ENCODE data around the gene TRABD2B.

The TRABD2B gene

DNA sequence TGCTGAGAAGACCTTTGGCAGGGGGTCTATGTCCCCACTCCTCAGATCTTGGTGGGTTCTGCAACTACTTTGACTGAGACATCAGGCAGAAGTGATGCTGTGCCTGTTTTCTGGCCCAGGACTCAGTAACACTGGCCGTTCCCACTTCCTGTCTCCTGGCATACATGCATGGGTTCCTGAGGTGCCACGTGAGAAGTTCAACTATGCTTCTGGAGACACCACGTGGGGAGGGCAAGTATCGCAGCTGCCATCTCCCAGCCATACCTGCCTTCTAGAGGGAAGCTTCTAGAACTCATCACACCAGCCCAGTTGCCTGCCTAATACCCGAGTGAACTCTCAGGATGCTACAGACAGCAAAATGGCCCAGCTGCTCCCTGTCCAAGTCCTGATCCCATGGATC lies 65.8 kb downstream of the TRABD2B start:
- H3K4me3 ChIP-seq (replicated peaks; ENCODE audit: low read depth, low read length): no peak overlapping the region
- no peaks in the 10 kb centered on the region; the same call in 1 of the 2 replicates for H3K27me3 ChIP-seq (replicated peaks; ENCODE audit: control insufficient read depth, insufficient read depth, low read length)
- no peak for DNase-seq (ENCODE audit: extremely low read depth, insufficient read length)
- H3K36me3 ChIP-seq (ENCODE audit: control insufficient read depth, insufficient read depth, low read length): no peaks in the 10 kb centered on the region
- TF ChIP-seq, protein P1, sequence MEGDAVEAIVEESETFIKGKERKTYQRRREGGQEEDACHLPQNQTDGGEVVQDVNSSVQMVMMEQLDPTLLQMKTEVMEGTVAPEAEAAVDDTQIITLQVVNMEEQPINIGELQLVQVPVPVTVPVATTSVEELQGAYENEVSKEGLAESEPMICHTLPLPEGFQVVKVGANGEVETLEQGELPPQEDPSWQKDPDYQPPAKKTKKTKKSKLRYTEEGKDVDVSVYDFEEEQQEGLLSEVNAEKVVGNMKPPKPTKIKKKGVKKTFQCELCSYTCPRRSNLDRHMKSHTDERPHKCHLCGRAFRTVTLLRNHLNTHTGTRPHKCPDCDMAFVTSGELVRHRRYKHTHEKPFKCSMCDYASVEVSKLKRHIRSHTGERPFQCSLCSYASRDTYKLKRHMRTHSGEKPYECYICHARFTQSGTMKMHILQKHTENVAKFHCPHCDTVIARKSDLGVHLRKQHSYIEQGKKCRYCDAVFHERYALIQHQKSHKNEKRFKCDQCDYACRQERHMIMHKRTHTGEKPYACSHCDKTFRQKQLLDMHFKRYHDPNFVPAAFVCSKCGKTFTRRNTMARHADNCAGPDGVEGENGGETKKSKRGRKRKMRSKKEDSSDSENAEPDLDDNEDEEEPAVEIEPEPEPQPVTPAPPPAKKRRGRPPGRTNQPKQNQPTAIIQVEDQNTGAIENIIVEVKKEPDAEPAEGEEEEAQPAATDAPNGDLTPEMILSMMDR (IDR thresholded peaks at IDR 0.05; ENCODE audit: insufficient read depth, low read length, poor library complexity, severe bottlenecking): peak; percentile 17

DNA sequence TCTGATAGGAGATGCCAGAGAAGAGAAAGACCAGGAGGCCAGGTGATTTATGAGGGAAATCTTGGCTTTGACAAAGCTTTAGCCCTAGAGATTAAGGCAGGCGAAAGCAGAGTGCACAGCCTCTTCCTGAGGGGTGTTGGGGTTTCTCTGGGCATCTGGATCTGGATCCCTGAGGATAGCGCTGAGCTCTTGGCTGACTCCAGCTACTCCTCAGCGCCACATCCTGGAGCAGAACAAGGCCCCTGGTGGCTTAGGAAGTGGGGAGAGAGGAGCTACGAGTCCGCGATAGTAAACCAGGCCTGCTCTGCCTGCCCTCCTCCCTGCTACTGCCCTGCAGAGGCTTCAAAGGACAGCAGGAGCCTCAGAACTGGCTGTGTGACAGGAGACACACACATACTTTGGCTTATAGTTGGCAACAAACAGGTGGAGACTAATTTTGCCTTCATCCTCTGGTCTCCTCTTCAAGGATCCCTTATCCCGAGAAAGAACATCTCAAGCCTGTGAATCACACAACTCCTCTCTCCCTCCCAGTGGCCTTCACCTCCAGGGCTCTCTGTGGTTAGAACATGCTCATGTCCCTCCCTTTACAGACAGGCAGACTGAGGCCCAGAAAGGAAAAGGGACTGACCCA lies 66.9 kb downstream of the TRABD2B start:
- H3K4me3 ChIP-seq (replicated peaks; ENCODE audit: low read depth, low read length): no peak overlapping the region
- no peak for DNase-seq (ENCODE audit: extremely low read depth, insufficient read length)
- TF ChIP-seq, protein P1 (IDR thresholded peaks at IDR 0.05; ENCODE audit: insufficient read depth, low read length, poor library complexity, severe bottlenecking): no peak
- H3K36me3 ChIP-seq (ENCODE audit: control insufficient read depth, insufficient read depth, low read length): no peaks in the 10 kb centered on the region
- no peaks in the 10 kb centered on the region; the same call in 1 of the 2 replicates for H3K27me3 ChIP-seq (replicated peaks; ENCODE audit: control insufficient read depth, insufficient read depth, low read length)

DNA sequence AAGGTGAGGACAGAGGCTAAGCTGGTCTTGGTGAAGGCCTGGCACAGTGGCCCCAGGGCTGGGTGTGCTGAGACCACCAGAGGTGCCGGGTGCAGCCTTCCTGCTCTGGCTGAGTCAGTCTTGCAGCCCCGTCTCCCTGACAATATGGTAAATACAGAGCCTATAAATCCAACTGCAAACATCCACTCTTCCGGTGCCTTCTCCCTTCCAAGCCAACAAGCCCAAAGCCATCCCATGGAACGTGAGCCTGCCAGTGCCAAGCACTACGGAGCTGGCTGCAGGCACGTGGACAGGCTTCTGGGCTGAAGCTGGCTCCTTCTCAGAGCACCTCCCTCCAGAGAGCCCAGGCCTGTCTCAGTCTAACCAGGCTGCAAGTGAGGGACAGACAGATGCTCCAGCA lies 70.0 kb downstream of the TRABD2B start:
- H3K27me3 ChIP-seq (replicated peaks; ENCODE audit: control insufficient read depth, insufficient read depth, low read length): no peaks in the 10 kb centered on the region; the same call in none of the 2 replicates
- H3K4me3 ChIP-seq (replicated peaks; ENCODE audit: low read depth, low read length): no peak overlapping the region
- DNase-seq (ENCODE audit: extremely low read depth, insufficient read length): no peak
- TF ChIP-seq, protein P1 (IDR thresholded peaks at IDR 0.05; ENCODE audit: insufficient read depth, low read length, poor library complexity, severe bottlenecking): no peak
- H3K36me3 ChIP-seq (ENCODE audit: control insufficient read depth, insufficient read depth, low read length): no peaks in the 10 kb centered on the region

DNA sequence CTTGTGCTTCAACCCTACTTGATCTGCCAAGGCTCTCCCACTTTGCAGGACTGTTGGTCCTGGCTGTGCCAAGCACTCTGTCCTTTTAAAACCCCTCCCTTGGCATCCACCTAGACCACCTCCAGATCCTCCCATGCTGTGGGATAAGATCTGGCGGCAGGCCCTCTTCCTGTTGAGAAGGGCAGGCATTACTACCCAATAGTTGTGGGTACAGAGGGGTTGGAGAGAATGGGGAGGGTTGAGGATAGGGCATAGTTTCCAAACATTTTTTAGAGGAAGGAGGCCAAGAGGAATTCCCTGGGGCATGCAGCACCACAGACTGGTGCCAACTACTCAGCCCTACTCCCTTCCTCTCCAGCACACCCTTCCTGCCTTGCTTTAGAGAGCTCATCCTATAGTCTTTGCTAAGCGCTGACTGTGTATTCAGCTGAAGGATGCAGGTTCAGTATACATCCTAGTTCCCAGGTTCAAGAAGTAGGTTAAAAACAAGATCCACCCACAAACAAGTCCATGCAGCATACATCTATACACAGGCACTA lies 70.7 kb downstream of the TRABD2B start:
- Histone ChIP-seq H3K36me3 (ENCODE audit: control insufficient read depth, insufficient read depth, low read length) (no peaks in the 10 kb centered on the region), H3K27me3 (replicated peaks; ENCODE audit: control insufficient read depth, insufficient read depth, low read length) (no peaks in the 10 kb centered on the region; the same call in none of the 2 replicates), H3K4me3 (replicated peaks; ENCODE audit: low read depth, low read length) (no peak overlapping the region)
- TF ChIP-seq, protein P1 (IDR thresholded peaks at IDR 0.05; ENCODE audit: insufficient read depth, low read length, poor library complexity, severe bottlenecking): no peak
- DNase-seq (ENCODE audit: extremely low read depth, insufficient read length): no peak

DNA sequence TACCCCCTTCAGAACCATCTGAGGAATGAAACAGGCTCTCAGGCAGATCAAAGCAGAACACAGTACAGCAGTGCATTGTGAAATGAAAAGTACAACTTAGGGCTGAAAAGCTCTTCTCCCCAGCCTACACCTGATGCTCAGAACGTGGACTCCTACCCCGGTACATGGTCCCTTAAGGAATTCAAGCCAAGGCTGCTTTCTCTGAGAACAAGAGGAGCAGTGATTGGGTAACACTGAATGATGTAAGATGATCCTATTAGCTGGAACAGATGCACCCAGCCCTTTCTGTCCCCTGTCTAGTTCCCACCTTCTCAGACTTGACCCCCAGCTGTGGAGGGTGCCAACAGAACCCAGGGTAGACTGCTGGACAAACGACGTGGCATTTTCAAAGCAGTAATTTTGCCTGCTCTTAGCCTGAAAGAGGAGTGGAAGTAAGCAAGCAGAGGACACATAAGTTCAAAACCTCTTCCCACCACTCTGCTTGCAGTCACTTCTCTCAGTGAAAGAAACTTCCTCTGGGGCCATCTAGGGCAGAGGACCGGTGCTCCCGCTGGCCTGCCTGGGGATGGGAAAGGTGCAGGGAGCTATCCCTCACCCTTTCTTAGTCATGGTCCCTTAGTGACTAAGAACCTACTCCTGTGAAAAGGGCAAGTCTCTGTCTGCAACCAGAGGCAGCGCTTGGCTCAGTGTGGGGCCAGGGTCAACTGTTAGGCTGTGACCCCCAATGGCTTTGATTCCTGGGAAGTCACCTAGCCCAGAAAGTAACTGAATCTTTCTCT lies 72.7 kb downstream of the TRABD2B start:
- TF ChIP-seq, protein P1 (IDR thresholded peaks at IDR 0.05; ENCODE audit: insufficient read depth, low read length, poor library complexity, severe bottlenecking): no peak
- no peaks in the 10 kb centered on the region for H3K36me3 ChIP-seq (ENCODE audit: control insufficient read depth, insufficient read depth, low read length)
- H3K4me3 ChIP-seq (replicated peaks; ENCODE audit: low read depth, low read length): no peak overlapping the region
- DNase-seq (ENCODE audit: extremely low read depth, insufficient read length): no peak
- H3K27me3 ChIP-seq (replicated peaks; ENCODE audit: control insufficient read depth, insufficient read depth, low read length): no peaks in the 10 kb centered on the region; the same call in none of the 2 replicates
